Activated T-cell treated with anti-CD3 and anti-CD28 coated beads, Interleukin-2, amount 50 U/mL, for 48 hours (primary cell): ENCODE measurements around the gene ENOX2.

Experiments used
- DNase-seq, 2 experiments: peaks; one replicate each; pipeline ENCODE4 v3.0.0-alpha.2; 2020

ENOX2 gene

GRCh38 chrX:130691576-130691975, 211.4 kb downstream of the ENOX2 start:
- DNase-seq: no peak

- no peak for DNase-seq
Measured at GRCh38 chrX:130688360-130688759, 214.6 kb downstream of the ENOX2 start.

- DNase-seq: no peak
Measured at GRCh38 chrX:130682990-130683389, 220.0 kb downstream of the ENOX2 start.

GRCh38 chrX:130680164-130681035, 222.6 kb downstream of the ENOX2 start:
- DNase-seq: no peak

- no peak for DNase-seq
Measured at GRCh38 chrX:130676861-130677260, 226.1 kb downstream of the ENOX2 start.

- no peak for DNase-seq
Measured at GRCh38 chrX:130672214-130672613, 230.8 kb downstream of the ENOX2 start.

- DNase-seq: no peak
Measured at GRCh38 chrX:130669233-130669632, 233.8 kb downstream of the ENOX2 start.

- no peak for DNase-seq
Measured at GRCh38 chrX:130665263-130665662, 237.7 kb downstream of the ENOX2 start.

GRCh38 chrX:130658310-130658709, 244.7 kb downstream of the ENOX2 start:
- DNase-seq: no peak

- no peak for DNase-seq
Measured at GRCh38 chrX:130654409-130654950, 248.5 kb downstream of the ENOX2 start.

- no peak for DNase-seq
Measured at GRCh38 chrX:130652824-130653578, 250.0 kb downstream of the ENOX2 start.

- DNase-seq: no peak
Measured at GRCh38 chrX:130649738-130650137, 253.3 kb downstream of the ENOX2 start.

GRCh38 chrX:130647468-130647867, 255.5 kb downstream of the ENOX2 start:
- DNase-seq: no peak

GRCh38 chrX:130645955-130646583, 256.9 kb downstream of the ENOX2 start:
- DNase-seq: no peak

- DNase-seq: no peak
Measured at GRCh38 chrX:130637591-130637990, 265.4 kb downstream of the ENOX2 start.

GRCh38 chrX:130636277-130636676, 266.7 kb downstream of the ENOX2 start:
- DNase-seq: no peak

GRCh38 chrX:130631011-130631410, 272.0 kb downstream of the ENOX2 start:
- DNase-seq: no peak

- DNase-seq: no peak
Measured at GRCh38 chrX:130628516-130628915, 274.5 kb downstream of the ENOX2 start.

GRCh38 chrX:130626521-130626920, 276.5 kb downstream of the ENOX2 start:
- no peak for DNase-seq

GRCh38 chrX:130625386-130625785, 277.6 kb downstream of the ENOX2 start:
- DNase-seq: no peak

GRCh38 chrX:130623518-130623917, 279.5 kb downstream of the ENOX2 start:
- DNase-seq: no peak

- DNase-seq: no peak
Measured at GRCh38 chrX:130615941-130616340, 287.1 kb downstream of the ENOX2 start.

- no peak for DNase-seq
Measured at GRCh38 chrX:130607431-130607830, 295.6 kb downstream of the ENOX2 start.
